GM18519 (cell line): ENCODE results near the gene ANKIB1.
"Not testable (repeated sequence)": the region's sequence is repeated elsewhere in the genome, so short reads cannot be mapped to it uniquely, and the experiment has no call there.

Source experiments
- ATAC-seq: cut with Tn5 transposase; IDR thresholded peaks from one replicate; pipeline ENCODE4 v1.9.1; 2021; ENCODE audit warnings: mild to moderate bottlenecking, moderate library complexity; ENCODE audit not compliant: unreplicated experiment, low FRiP score

Gene ANKIB1

DNA sequence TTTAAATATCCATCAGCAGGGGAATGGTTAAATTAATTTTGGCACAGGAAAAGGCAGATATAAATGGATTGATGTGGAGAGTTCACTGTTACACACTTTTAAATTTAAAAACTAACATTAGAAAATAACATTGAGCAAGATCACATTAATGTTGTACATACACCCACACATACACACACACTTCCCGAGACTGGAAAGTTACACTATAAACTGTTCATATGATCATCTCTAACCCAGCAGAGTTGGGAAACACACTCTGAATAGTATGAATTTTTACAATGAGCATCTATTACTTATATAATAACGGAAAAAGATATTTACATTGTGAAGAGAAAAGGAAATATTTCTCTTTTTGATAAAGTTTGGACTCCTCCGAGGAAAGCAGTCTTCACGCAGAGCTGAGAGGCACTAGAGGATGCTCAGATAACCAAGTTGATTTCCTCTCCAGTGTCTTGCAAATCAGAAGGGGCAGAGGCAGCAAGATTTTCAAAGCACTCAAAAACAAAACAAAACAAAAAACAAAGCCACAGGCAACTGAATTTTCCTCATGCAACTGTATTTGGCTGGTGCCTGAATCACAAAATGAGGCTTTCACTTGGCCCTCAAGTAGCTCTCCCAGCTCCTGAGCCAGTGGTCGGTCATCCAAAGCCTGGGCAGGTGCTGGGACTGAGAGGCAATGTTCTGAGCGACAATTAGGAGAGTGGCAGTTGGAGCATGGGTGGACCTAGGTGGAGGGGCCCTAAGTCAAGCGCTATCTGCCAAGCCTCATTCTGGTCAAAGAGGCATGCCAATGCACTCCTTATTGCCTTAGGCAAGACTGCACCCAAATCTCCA, 191.1 kb downstream of the ANKIB1 start:
- ATAC-seq = no peak

DNA sequence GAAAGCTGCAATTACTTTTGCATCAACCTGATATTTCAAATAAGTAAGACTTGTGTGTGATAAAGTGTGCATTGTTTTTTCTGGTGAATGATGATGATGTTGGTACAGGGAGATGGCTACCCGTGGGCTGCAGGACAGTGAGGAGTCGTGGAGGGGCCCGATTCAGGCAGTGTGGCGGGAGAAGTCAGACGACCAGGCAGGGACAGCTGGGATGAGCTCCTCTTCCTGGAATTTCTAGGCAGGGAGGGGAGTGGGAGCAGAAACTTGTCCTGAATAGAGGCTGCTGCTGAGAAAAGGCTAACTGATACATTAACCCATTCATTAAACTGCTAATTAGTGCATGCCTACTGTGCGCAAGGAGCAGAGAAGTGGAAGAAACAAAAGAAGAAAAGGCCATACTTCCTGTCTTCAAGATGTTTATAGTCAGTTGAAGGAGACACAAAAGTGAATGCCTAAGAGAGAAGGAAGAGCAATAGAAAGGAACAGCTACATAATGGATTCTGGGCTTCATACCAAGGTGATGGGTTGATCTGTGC, 192.2 kb downstream of the ANKIB1 start:
- ATAC-seq = no peak

DNA sequence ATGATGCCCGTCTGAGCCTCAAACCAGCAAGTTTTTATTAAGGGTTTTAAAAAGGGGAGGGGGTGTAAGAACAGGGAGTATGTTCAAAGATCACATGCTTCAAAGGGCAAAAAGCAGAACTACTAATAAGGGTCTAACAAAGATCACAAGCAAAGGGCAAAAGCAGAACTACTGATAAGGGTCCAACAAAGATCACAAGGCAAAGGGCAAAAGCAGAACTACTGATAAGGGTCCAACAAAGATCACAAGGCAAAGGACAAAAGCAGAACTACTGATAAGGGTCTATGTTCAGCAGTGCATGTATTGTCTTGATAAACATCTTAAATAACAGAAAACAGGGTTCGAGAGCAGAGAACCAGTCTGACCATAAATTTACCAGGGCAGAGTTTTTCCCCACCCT, 196.9 kb downstream of the ANKIB1 start:
- not testable (repeated sequence) for ATAC-seq

DNA sequence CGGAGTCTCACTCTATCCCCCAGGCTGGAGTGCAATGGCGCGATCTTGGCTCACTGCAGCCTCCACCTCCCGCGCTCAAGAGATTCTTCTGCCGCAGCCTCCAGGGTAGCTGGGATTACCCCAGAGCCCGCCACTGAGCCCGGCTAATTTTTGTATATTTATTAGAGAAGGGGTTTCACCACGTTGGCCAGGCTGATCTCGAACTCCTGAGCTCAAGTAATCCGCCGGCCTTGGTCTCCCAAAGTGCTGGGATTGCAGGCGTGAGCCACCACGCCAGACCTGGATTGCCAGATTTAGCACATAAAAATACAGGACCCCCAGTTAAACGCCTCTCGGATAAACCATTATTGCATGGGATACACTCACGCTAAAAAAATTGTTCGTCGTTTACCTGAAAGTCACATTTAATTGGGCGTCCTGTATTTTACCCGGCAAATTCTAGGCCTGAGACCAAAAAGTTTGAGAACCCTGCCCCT, 201.1 kb downstream of the ANKIB1 start:
- ATAC-seq = no peak

DNA sequence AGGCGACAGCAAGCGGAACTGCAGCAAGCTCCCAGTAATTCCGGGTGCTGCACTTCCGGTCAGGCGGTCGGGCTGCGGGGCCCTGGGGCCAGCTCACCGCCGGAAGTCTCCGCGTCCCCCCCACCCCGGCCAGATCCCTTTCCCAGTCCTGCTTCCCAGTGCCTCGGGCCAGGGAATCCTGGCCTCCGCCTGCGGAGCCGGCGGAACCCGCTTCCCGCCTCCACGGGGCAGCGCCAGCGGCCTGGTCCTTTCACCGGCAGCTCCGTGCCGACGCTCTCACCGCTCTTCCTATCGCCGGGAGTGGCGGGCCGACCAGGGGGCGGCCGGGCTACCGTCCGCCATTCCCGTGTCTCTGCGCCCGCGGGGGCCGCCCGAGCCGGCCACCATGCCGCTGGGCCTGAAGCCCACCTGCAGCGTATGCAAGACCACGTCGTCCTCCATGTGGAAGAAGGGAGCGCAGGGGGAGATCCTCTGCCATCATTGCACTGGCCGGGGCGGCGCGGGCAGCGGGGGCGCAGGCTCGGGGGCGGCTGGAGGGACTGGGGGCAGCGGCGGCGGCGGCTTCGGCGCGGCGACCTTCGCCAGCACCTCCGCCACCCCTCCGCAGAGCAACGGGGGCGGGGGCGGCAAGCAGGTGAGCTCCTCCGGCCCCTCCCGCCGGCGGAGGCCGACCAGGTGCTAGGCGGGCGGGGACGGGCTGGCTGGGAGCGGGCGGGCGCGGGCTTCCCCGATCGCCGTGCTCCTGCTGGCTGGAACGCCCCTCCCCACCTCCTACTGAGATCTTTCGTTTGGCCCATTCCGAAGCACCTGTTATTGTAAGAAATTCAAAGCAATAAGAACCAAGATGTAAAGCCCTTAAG, 201.8 kb downstream of the ANKIB1 start, which contains the start of gene GATAD1:
Gene GATAD1, plus strand, starts transcription at position 138 of the 860 bp plus-strand sequence. Its CDS starts 248 bp downstream, at position 386.
- ATAC-seq = peak; percentile 73

DNA sequence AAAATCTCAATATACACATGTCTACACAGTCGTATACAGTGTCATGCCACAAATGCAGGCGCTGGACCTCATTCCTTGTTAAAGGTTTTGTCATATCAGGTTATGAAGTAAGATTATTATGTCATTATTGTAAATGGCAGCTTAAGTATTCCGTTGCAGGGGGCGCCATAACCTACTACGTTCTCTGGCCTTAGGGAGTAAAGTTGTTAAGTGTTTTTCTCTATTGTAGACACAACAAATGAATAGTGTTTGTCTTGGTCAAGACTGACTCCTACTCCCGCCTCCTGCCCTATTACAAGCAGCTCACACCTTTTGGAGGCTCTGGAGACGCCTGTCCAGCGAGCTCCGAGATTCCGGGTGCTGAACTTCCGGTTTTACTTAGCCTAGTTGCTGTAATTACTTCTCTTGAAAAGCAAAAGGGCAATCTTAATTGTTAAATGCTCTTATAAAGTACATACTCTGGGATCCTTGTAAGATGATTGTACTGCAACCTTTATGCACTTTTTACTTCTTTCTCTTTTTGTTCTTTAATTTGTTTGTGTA, 202.5 kb downstream of the ANKIB1 start:
- ATAC-seq = peak; percentile 22
